NCI-H526 (cell line): ENCODE measurements around the gene PI4K2A.
A peak's percentile ranks its signal among the peaks of the same experiment; 100 is the strongest.
"Not testable (repeated sequence)": the region's sequence is repeated elsewhere in the genome, so short reads cannot be mapped to it uniquely, and the experiment has no call there.

Source experiments
- DNase-seq, 2 experiments: peaks; one replicate each; lab custom pipeline; 2025; lab: John Stamatoyannopoulos, UW

The PI4K2A gene

GRCh38 chr10:97675222-97675621, 34.8 kb downstream of the PI4K2A start:
- DNase-seq: no peak

GRCh38 chr10:97676770-97677581, 36.5 kb downstream of the PI4K2A start:
- peak in 1 of 2 experiments; percentile 63 for DNase-seq

- DNase-seq: no peak
Measured at GRCh38 chr10:97679594-97679993, 39.1 kb downstream of the PI4K2A start.

GRCh38 chr10:97682042-97682441, 41.6 kb downstream of the PI4K2A start:
- DNase-seq: no peak

GRCh38 chr10:97683556-97684367, 43.3 kb downstream of the PI4K2A start:
- no peak for DNase-seq

- DNase-seq: not testable (repeated sequence)
Measured at GRCh38 chr10:97684368-97684713, 43.9 kb downstream of the PI4K2A start.

GRCh38 chr10:97684866-97685394, 44.5 kb downstream of the PI4K2A start:
- DNase-seq: no peak

- DNase-seq: no peak
Measured at GRCh38 chr10:97685395-97685958, 45.0 kb downstream of the PI4K2A start.

- peak in 1 of 2 experiments; percentile 37 for DNase-seq
Measured at GRCh38 chr10:97686301-97686961, 46.0 kb downstream of the PI4K2A start.

GRCh38 chr10:97686962-97687784, 46.7 kb downstream of the PI4K2A start, which contains the start of gene AVPI1:
Gene AVPI1, minus strand, starts transcription at chr10:97687241. Its CDS starts 7,336 bp downstream, at chr10:97679905.
- peak; percentile 78 to 94 for DNase-seq

- DNase-seq: no peak
Measured at GRCh38 chr10:97687785-97688781, 47.6 kb downstream of the PI4K2A start.

GRCh38 chr10:97689559-97690020, 49.1 kb downstream of the PI4K2A start:
- DNase-seq: no peak

- DNase-seq: no peak
Measured at GRCh38 chr10:97690133-97690532, 49.7 kb downstream of the PI4K2A start.

GRCh38 chr10:97698072-97698655, 57.7 kb downstream of the PI4K2A start:
- DNase-seq: not testable (repeated sequence)

- DNase-seq: peak; percentile 48 to 64
Measured at GRCh38 chr10:97701438-97702069, 61.1 kb downstream of the PI4K2A start.

- DNase-seq: no peak
Measured at GRCh38 chr10:97703398-97704067, 63.1 kb downstream of the PI4K2A start.

- DNase-seq: no peak
Measured at GRCh38 chr10:97704341-97704740, 63.9 kb downstream of the PI4K2A start.

- no peak for DNase-seq
Measured at GRCh38 chr10:97705006-97705670, 64.7 kb downstream of the PI4K2A start.
